ENCODE data around the gene ADCY3. TPM values are rescaled to one million over a fixed set of nuclear protein-coding genes. Genes with fewer than 3 reads are reported as not detected.
"Not testable (repeated sequence)": the region's sequence is repeated elsewhere in the genome, so short reads cannot be mapped to it uniquely, and the experiment has no call there.

The ADCY3 gene
- total and polyA plus RNA-seq, 8 donors = 5.2 to 339 (median 24.2) TPM

- peaks cover 0 to 6% (median 2%) of the 10 kb centered on the region in 4 donors for H3K36me3 ChIP-seq
- intact Hi-C loops (cut with DNase I; ENCODE audit: low total_unique reads) = no loop called here
- no peaks in the 10 kb centered on the region for H3K4me1 ChIP-seq
- TF ChIP-seq POLR2A (IDR thresholded peaks at IDR 0.05) (no peak), POLR2AphosphoS5 (IDR thresholded peaks at IDR 0.05) (no peak)
- H3K4me3 ChIP-seq = no peak overlapping the region
- DNase-seq = no peak
- H3K9me3 ChIP-seq = peaks cover 0 to 9% (median 6%) of the 10 kb centered on the region in 4 donors
- no peaks in the 10 kb centered on the region for H3K27me3 ChIP-seq
- no peak overlapping the region for H3K27ac ChIP-seq
Observed at GRCh38 chr2:24806661-24807036, 113.4 kb downstream of the ADCY3 start.

DNA sequence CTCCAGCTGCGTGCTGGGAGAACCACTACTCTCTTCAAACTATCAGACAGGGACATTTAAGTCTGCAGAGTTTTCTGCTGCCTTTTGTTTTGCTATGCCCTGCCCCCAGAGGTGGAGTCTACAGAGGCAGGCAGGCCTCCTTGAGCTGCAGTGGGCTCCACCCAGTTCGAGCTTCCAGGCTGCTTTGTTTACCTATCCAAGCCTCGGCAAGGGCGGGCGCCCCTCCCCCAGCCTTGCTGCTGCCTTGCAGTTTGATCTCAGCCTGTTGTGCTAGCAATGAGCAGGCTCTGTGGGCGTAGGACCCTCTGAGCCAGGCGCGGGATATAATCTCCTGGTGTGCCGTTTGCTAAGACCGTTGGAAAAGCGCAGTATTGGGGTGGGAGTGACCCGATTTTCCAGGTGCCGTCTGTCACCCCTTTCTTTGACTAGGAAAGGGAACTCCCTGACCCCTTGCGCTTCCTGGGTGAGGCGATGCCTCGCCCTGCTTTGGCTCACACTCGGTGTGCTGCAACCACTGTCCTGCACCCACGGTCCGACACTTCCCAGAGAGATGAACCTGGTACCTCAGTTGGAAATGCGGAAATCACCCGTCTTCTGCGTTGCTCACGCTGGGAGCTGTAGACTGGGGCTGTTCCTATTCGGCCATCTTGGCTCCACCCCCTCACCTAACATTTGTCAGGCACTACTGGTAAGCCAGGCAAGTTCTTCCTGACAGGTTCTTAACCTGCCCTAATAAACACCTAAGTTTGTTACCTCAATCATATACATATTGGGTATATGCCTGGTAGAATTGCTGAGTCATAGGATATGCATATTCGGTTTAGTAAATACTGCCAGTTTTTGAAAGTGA is 114.0 kb downstream of the ADCY3 start:
- DNase-seq; H3K4me1 ChIP-seq; intact Hi-C loops (cut with DNase I; ENCODE audit: low total_unique reads); H3K27ac ChIP-seq; H3K36me3 ChIP-seq; H3K4me3 ChIP-seq; H3K27me3 ChIP-seq; H3K9me3 ChIP-seq: not testable (repeated sequence)
- WGBS, 5 donors = 91 to 97% (median 93%) methylated on average over 24 to 25 of the region's 25 CpGs

GRCh38 chr2:24800487-24800886 is 119.5 kb downstream of the ADCY3 start:
- 92 to 99% (median 95%) methylated on average over 3 to 5 of the region's 5 CpGs for WGBS, 5 donors
- H3K9me3 ChIP-seq; H3K4me3 ChIP-seq; DNase-seq; H3K27me3 ChIP-seq; H3K4me1 ChIP-seq; intact Hi-C loops (cut with DNase I; ENCODE audit: low total_unique reads); H3K27ac ChIP-seq: not testable (repeated sequence)
- H3K36me3 ChIP-seq = peaks cover 0 to 12% (median 6%) of the 10 kb centered on the region in 4 donors

DNA sequence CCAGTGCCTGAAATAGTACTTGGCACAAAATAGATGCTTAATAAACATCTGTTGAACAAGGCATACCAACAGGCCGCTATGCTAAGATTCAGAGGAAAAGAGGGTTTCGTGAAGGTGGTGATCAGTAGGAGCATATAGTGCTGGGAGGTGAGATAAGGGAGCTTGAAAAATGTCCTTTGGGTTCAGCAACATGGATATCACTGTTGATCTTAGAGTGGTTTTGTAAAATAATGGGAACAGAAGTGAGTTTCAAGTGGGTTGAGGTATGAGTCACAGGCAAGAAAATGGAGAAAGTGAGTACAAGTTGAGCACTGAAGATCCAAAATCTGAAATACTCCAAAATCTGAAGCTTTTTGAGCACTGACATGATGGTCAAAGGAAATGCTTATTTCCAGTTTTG is 122.4 kb downstream of the ADCY3 start:
- Histone ChIP-seq H3K4me1 (peaks cover 8 to 17% (median 10%) of the 10 kb centered on the region in 4 donors), H3K27ac (no peak overlapping the region), H3K9me3 (no peaks in the 10 kb centered on the region), H3K36me3 (peaks cover 0 to 11% (median 5%) of the 10 kb centered on the region in 4 donors), H3K4me3 (no peak overlapping the region), H3K27me3 (no peaks in the 10 kb centered on the region)
- DNase-seq = no peak
- TF ChIP-seq, protein P1, sequence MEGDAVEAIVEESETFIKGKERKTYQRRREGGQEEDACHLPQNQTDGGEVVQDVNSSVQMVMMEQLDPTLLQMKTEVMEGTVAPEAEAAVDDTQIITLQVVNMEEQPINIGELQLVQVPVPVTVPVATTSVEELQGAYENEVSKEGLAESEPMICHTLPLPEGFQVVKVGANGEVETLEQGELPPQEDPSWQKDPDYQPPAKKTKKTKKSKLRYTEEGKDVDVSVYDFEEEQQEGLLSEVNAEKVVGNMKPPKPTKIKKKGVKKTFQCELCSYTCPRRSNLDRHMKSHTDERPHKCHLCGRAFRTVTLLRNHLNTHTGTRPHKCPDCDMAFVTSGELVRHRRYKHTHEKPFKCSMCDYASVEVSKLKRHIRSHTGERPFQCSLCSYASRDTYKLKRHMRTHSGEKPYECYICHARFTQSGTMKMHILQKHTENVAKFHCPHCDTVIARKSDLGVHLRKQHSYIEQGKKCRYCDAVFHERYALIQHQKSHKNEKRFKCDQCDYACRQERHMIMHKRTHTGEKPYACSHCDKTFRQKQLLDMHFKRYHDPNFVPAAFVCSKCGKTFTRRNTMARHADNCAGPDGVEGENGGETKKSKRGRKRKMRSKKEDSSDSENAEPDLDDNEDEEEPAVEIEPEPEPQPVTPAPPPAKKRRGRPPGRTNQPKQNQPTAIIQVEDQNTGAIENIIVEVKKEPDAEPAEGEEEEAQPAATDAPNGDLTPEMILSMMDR (IDR thresholded peaks at IDR 0.05) = no peak
- TF ChIP-seq POLR2AphosphoS5 (IDR thresholded peaks at IDR 0.05) (no peak), POLR2A (IDR thresholded peaks at IDR 0.05) (no peak), EP300 (IDR thresholded peaks at IDR 0.05) (no peak)
- intact Hi-C loops (cut with DNase I; ENCODE audit: low total_unique reads) = no loop called here
- 90 to 99% (median 96%) methylated on average over 2 of the region's 2 CpGs for WGBS, 5 donors

DNA sequence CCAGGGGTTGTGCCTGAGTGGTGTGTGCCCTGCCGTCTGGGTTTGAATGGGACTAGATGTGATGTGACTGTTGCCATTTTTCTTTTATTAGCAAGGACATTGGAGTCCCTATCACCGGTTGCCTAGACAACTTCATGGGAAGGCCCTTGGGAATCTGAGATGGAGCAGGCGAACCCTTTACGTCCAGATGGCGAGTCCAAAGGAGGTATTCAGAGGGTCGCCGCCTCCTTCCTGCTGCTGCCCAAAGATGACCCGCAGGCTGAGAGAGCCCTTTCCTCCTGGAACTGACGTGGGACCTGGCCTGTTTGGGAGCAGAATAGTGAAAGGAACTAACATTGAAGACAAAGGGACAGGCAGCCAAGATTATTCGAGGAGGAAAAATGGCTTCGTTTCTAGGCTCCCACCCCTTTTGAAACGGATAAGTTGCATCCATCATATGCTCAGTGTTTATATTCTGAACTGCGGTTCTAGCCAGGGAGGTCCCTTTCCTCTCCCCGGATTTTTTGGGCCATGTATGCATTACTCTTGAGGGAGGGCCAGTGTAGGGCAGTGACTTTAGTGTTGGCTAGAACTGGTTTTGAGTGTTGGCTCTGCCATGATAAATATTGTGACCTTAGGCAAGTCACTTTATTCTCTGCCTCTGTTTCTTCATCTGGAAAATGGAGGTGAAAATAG is 126.1 kb downstream of the ADCY3 start:
- Histone ChIP-seq H3K4me1 (peaks cover 8 to 31% (median 18%) of the 10 kb centered on the region in 4 donors), H3K9me3 (no peaks in the 10 kb centered on the region), H3K4me3 (peak overlapping the region; percentile 74 to 99 (median 80)), H3K27me3 (no peaks in the 10 kb centered on the region), H3K36me3 (peaks cover 0 to 16% (median 12%) of the 10 kb centered on the region in 4 donors), H3K27ac (peak overlapping the region in 4 of 5 donors; percentile 96 to 100 (median 98))
- TF ChIP-seq, protein P1 (IDR thresholded peaks at IDR 0.05) = no peak
- TF ChIP-seq POLR2AphosphoS5 (IDR thresholded peaks at IDR 0.05) (no peak), POLR2A (IDR thresholded peaks at IDR 0.05) (no peak), EP300 (IDR thresholded peaks at IDR 0.05) (no peak)
- DNase-seq = peak in 1 of 2 donors; percentile 46
- intact Hi-C loops (cut with DNase I; ENCODE audit: low total_unique reads) = no loop called here
- WGBS, 5 donors = 3 to 4% (median 4%) methylated on average over 12 to 14 of the region's 14 CpGs
